Skeletal muscle tissue (tissue), 4 donors: ENCODE results near the gene ZIC5. TPM values are rescaled to one million over a fixed set of nuclear protein-coding genes. Genes with fewer than 3 reads are reported as not detected.

ENCODE experiments used
- H3K27ac ChIP-seq: one replicate; pipeline ENCODE4 v1.7.0; 2013; ENCODE audit warnings: mild to moderate bottlenecking, low read depth, low read length, inconsistent platforms
- H3K27me3 ChIP-seq, 3 donors: one replicate each; pipeline ENCODE4 v1.7.0; 2013; ENCODE audit warnings: low read length in 3 of 3; ENCODE audit not compliant: control insufficient read depth in 3 of 3, insufficient read depth in 3 of 3
- H3K36me3 ChIP-seq, 3 donors: one replicate each; pipeline ENCODE4 v1.7.0; 2013; ENCODE audit warnings: low read length in 3 of 3; ENCODE audit not compliant: control insufficient read depth in 3 of 3, insufficient read depth in 3 of 3
- H3K4me1 ChIP-seq, 3 donors: one replicate each; pipeline ENCODE4 v1.7.0; 2013; ENCODE audit warnings: low read length in 3 of 3, mild to moderate bottlenecking in 3 of 3; ENCODE audit not compliant: control insufficient read depth in 3 of 3, insufficient read depth in 3 of 3
- H3K4me3 ChIP-seq, 3 donors: one replicate each; pipeline ENCODE4 v1.7.0; 2013; ENCODE audit warnings: low read length in 3 of 3
- H3K9ac ChIP-seq, 3 donors: one replicate each; pipeline ENCODE4 v1.7.0; 2013; ENCODE audit warnings: low read length in 3 of 3, mild to moderate bottlenecking in 3 of 3, moderate library complexity in 2 of 3, low read depth in 1 of 3
- H3K9me3 ChIP-seq, 3 donors: one replicate each; pipeline ENCODE4 v1.7.0; 2013; ENCODE audit warnings: low read length in 3 of 3; ENCODE audit not compliant: control insufficient read depth in 3 of 3
- total RNA-seq: library from RNA; depleted of rRNA; stranded (reverse); fragments of >200 nt; gene quantifications from one replicate; pipeline ENCODE4 v1.2.3, GENCODE V29; 2014
- donor health status: Osteomylitis.

Gene ZIC5
- total RNA-seq, 1 donor from 2014 or later, result not detected

- Histone ChIP-seq H3K4me1 (no peaks in the 10 kb centered on the region), H3K27me3 (peaks cover 16 to 40% (median 30%) of the 10 kb centered on the region in 3 donors), H3K36me3 (no peaks in the 10 kb centered on the region), H3K4me3 (no peak overlapping the region), H3K27ac (no peak overlapping the region), H3K9ac (no peak overlapping the region), H3K9me3 (no peaks in the 10 kb centered on the region)
Observed at GRCh38 chr13:99938635-99939034, 32.9 kb downstream of the ZIC5 start.

GRCh38 chr13:99935772-99936171, 35.8 kb downstream of the ZIC5 start:
- peaks cover 13 to 27% (median 19%) of the 10 kb centered on the region in 3 donors for H3K27me3 ChIP-seq
- no peaks in the 10 kb centered on the region for H3K36me3 ChIP-seq
- H3K4me1 ChIP-seq, result no peaks in the 10 kb centered on the region
- no peaks in the 10 kb centered on the region for H3K9me3 ChIP-seq
- H3K27ac ChIP-seq, result no peak overlapping the region
- H3K9ac ChIP-seq, result no peak overlapping the region
- no peak overlapping the region for H3K4me3 ChIP-seq

- Histone ChIP-seq H3K9ac (no peak overlapping the region), H3K9me3 (no peaks in the 10 kb centered on the region), H3K27ac (no peak overlapping the region), H3K4me1 (no peaks in the 10 kb centered on the region), H3K36me3 (no peaks in the 10 kb centered on the region), H3K27me3 (peaks cover 10 to 30% (median 14%) of the 10 kb centered on the region in 3 donors), H3K4me3 (no peak overlapping the region)
Observed at GRCh38 chr13:99932912-99933311, 38.7 kb downstream of the ZIC5 start.

GRCh38 chr13:99930925-99931324, 40.6 kb downstream of the ZIC5 start:
- Histone ChIP-seq H3K9me3 (no peaks in the 10 kb centered on the region), H3K36me3 (no peaks in the 10 kb centered on the region), H3K27ac (no peak overlapping the region), H3K4me1 (peaks cover 0 to 5% (median 3%) of the 10 kb centered on the region in 3 donors), H3K27me3 (peaks cover 21 to 40% (median 22%) of the 10 kb centered on the region in 3 donors), H3K4me3 (no peak overlapping the region), H3K9ac (no peak overlapping the region)

- Histone ChIP-seq H3K9me3 (no peaks in the 10 kb centered on the region), H3K27me3 (peaks cover 24 to 39% (median 25%) of the 10 kb centered on the region in 3 donors), H3K4me1 (peaks cover 0 to 5% (median 3%) of the 10 kb centered on the region in 3 donors), H3K27ac (no peak overlapping the region), H3K9ac (no peak overlapping the region), H3K4me3 (no peak overlapping the region), H3K36me3 (no peaks in the 10 kb centered on the region)
Observed at GRCh38 chr13:99929866-99930265, 41.7 kb downstream of the ZIC5 start.

GRCh38 chr13:99926014-99926731, 45.4 kb downstream of the ZIC5 start:
- H3K4me1 ChIP-seq, result peaks cover 0 to 5% (median 3%) of the 10 kb centered on the region in 3 donors
- H3K9me3 ChIP-seq, result peaks cover 0 to 4% (median 2%) of the 10 kb centered on the region in 3 donors
- no peak overlapping the region for H3K27ac ChIP-seq
- H3K27me3 ChIP-seq, result peaks cover 43 to 50% (median 48%) of the 10 kb centered on the region in 3 donors
- no peak overlapping the region for H3K9ac ChIP-seq
- H3K36me3 ChIP-seq, result no peaks in the 10 kb centered on the region
- peak overlapping the region; percentile 22 to 34 (median 29) for H3K4me3 ChIP-seq

- peaks cover 0 to 4% (median 2%) of the 10 kb centered on the region in 3 donors for H3K9me3 ChIP-seq
- H3K9ac ChIP-seq, result no peak overlapping the region
- H3K4me1 ChIP-seq, result peaks cover 0 to 5% (median 3%) of the 10 kb centered on the region in 3 donors
- peaks cover 39 to 54% (median 41%) of the 10 kb centered on the region in 3 donors for H3K27me3 ChIP-seq
- H3K27ac ChIP-seq, result no peak overlapping the region
- H3K4me3 ChIP-seq, result no peak overlapping the region
- no peaks in the 10 kb centered on the region for H3K36me3 ChIP-seq
Observed at GRCh38 chr13:99923877-99924582, 47.5 kb downstream of the ZIC5 start.

GRCh38 chr13:99922631-99923404, 48.7 kb downstream of the ZIC5 start:
- Histone ChIP-seq H3K9me3 (peaks cover 0 to 4% (median 2%) of the 10 kb centered on the region in 3 donors), H3K36me3 (no peaks in the 10 kb centered on the region), H3K9ac (no peak overlapping the region), H3K4me1 (peaks cover 0 to 5% (median 3%) of the 10 kb centered on the region in 3 donors), H3K27ac (no peak overlapping the region), H3K27me3 (peaks cover 34 to 59% (median 39%) of the 10 kb centered on the region in 3 donors), H3K4me3 (no peak overlapping the region)

- peaks cover 0 to 4% (median 2%) of the 10 kb centered on the region in 3 donors for H3K9me3 ChIP-seq
- H3K27me3 ChIP-seq, result peaks cover 16 to 50% (median 34%) of the 10 kb centered on the region in 3 donors
Observed at GRCh38 chr13:99919132-99919531, 52.4 kb downstream of the ZIC5 start.

More at GRCh38 chr13:99919132-99919531, 52.4 kb downstream of the ZIC5 start:
- H3K4me1 ChIP-seq, result no peaks in the 10 kb centered on the region
- H3K9ac ChIP-seq, result no peak overlapping the region
- H3K27ac ChIP-seq, result no peak overlapping the region
- no peak overlapping the region for H3K4me3 ChIP-seq
- no peaks in the 10 kb centered on the region for H3K36me3 ChIP-seq
